ENCODE results near the gene ELF4.

DNA sequence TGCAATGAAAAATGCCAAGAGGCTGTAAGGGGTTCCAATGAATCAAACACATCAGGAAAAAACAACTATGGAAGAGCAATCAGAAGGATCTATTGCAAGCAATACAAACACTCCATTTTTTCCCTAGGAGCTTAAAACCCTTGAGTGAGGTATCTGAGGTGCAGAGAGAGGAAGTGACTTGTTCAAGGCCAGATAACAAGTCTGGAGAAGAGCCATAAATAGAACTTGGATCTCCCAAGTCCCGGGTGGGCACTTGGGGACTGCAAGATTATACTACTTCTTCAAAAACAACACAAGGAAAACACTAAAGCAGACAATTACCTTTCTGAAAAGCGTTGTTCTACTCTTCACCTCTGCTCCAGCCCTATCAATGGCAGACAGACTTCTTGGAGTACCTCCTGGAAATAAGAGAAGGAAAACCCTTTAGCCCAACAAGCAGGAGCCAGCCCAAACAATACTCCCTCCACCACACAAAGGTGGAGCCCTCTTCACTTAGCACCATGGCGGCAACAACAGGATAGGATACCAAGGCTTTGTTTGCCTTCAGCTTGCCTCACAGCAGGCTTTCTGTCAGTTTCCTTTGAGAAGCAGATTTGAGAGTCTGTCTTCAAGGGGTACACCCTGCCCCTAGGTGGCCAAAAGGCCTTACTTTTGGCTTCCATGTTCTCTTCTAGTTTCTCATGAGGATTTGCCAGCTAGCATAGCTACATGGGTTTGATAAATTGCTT, 29.3 kb upstream of the ELF4 start:
- TF ChIP-seq, protein P1, sequence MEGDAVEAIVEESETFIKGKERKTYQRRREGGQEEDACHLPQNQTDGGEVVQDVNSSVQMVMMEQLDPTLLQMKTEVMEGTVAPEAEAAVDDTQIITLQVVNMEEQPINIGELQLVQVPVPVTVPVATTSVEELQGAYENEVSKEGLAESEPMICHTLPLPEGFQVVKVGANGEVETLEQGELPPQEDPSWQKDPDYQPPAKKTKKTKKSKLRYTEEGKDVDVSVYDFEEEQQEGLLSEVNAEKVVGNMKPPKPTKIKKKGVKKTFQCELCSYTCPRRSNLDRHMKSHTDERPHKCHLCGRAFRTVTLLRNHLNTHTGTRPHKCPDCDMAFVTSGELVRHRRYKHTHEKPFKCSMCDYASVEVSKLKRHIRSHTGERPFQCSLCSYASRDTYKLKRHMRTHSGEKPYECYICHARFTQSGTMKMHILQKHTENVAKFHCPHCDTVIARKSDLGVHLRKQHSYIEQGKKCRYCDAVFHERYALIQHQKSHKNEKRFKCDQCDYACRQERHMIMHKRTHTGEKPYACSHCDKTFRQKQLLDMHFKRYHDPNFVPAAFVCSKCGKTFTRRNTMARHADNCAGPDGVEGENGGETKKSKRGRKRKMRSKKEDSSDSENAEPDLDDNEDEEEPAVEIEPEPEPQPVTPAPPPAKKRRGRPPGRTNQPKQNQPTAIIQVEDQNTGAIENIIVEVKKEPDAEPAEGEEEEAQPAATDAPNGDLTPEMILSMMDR (conservative IDR thresholded peaks at IDR 0.05; ENCODE audit: low read depth, low read length): no peak
- no peak for TF ChIP-seq POLR2A (IDR thresholded peaks at IDR 0.05; ENCODE audit: low read depth, low read length)
- no peak for TF ChIP-seq RAD21 (IDR thresholded peaks at IDR 0.05; ENCODE audit: low read length)
- no peak for TF ChIP-seq RFX5 (IDR thresholded peaks at IDR 0.05; ENCODE audit: low read depth, low read length)
- no peak for TF ChIP-seq FOS (IDR thresholded peaks at IDR 0.05; ENCODE audit: low read depth, low read length)
- no peak for TF ChIP-seq CEBPB (IDR thresholded peaks at IDR 0.05; ENCODE audit: low read depth, low read length)
- TF ChIP-seq, protein P2, sequence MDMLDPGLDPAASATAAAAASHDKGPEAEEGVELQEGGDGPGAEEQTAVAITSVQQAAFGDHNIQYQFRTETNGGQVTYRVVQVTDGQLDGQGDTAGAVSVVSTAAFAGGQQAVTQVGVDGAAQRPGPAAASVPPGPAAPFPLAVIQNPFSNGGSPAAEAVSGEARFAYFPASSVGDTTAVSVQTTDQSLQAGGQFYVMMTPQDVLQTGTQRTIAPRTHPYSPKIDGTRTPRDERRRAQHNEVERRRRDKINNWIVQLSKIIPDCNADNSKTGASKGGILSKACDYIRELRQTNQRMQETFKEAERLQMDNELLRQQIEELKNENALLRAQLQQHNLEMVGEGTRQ (IDR thresholded peaks at IDR 0.05; ENCODE audit: low read depth, low read length): no peak
- TF ChIP-seq MAZ (IDR thresholded peaks at IDR 0.05; ENCODE audit: borderline replicate concordance, low read depth, low read length): no peak
- no peak for TF ChIP-seq SMC3 (IDR thresholded peaks at IDR 0.05; ENCODE audit: low read depth, low read length)
- TF ChIP-seq RCOR1 (IDR thresholded peaks at IDR 0.05; ENCODE audit: insufficient replicate concordance, low read length): no peak
